ENCODE data around the gene CNTNAP2. TPM values are rescaled to one million over a fixed set of nuclear protein-coding genes. Genes with fewer than 3 reads are reported as not detected.

The CNTNAP2 gene
- total RNA-seq, 1 donor from 2014 or later, result 1.2 TPM

GRCh38 chr7:146626912-146627311 is 510.3 kb downstream of the CNTNAP2 start:
- no peak for ATAC-seq

- no peak for ATAC-seq
Measured at GRCh38 chr7:146635205-146636032, 518.8 kb downstream of the CNTNAP2 start.

GRCh38 chr7:146636033-146636356 is 519.4 kb downstream of the CNTNAP2 start:
- ATAC-seq, result no peak

GRCh38 chr7:146636581-146636980 is 520.0 kb downstream of the CNTNAP2 start:
- no peak for ATAC-seq

GRCh38 chr7:146639291-146639690 is 522.7 kb downstream of the CNTNAP2 start:
- ATAC-seq, result no peak

- no peak for ATAC-seq
Measured at GRCh38 chr7:146641491-146641890, 524.9 kb downstream of the CNTNAP2 start.

- ATAC-seq, result no peak
Measured at GRCh38 chr7:146645383-146645976, 528.9 kb downstream of the CNTNAP2 start.

GRCh38 chr7:146647445-146647844 is 530.8 kb downstream of the CNTNAP2 start:
- ATAC-seq, result no peak

GRCh38 chr7:146652176-146652575 is 535.6 kb downstream of the CNTNAP2 start:
- ATAC-seq, result no peak

GRCh38 chr7:146654048-146654447 is 537.4 kb downstream of the CNTNAP2 start:
- ATAC-seq, result no peak

- ATAC-seq, result no peak
Measured at GRCh38 chr7:146655928-146656797, 539.6 kb downstream of the CNTNAP2 start.

- no peak for ATAC-seq
Measured at GRCh38 chr7:146656988-146657387, 540.4 kb downstream of the CNTNAP2 start.

GRCh38 chr7:146658604-146659003 is 542.0 kb downstream of the CNTNAP2 start:
- no peak for ATAC-seq

GRCh38 chr7:146659732-146660131 is 543.1 kb downstream of the CNTNAP2 start:
- ATAC-seq, result no peak

GRCh38 chr7:146660839-146661238 is 544.2 kb downstream of the CNTNAP2 start:
- no peak for ATAC-seq

GRCh38 chr7:146661435-146661834 is 544.8 kb downstream of the CNTNAP2 start:
- no peak for ATAC-seq

- no peak for ATAC-seq
Measured at GRCh38 chr7:146661929-146662328, 545.3 kb downstream of the CNTNAP2 start.

GRCh38 chr7:146665023-146665422 is 548.4 kb downstream of the CNTNAP2 start:
- ATAC-seq, result no peak

GRCh38 chr7:146670532-146670931 is 553.9 kb downstream of the CNTNAP2 start:
- ATAC-seq, result no peak

- no peak for ATAC-seq
Measured at GRCh38 chr7:146681487-146681886, 564.9 kb downstream of the CNTNAP2 start.

GRCh38 chr7:146683439-146683838 is 566.8 kb downstream of the CNTNAP2 start:
- ATAC-seq, result no peak

- no peak for ATAC-seq
Measured at GRCh38 chr7:146690987-146691386, 574.4 kb downstream of the CNTNAP2 start.

GRCh38 chr7:146698995-146699610 is 582.5 kb downstream of the CNTNAP2 start:
- no peak for ATAC-seq
